HL-60 (cell line): ENCODE measurements around the gene IQCK.

ENCODE experiments used
- DNase-seq, 2 experiments: peaks; one replicate each; pipeline ENCODE4 v3.0.0-alpha.2; 2010 to 2020; ENCODE audit warnings: low read depth in 1 of 2, low spot score in 1 of 2
- H3K27ac ChIP-seq: fragments of 250-450 bp; sonication (Bioruptor Pico); replicated peaks from 2 replicates; pipeline ENCODE4 v1.5.1; 2020; ENCODE audit warnings: mild to moderate bottlenecking, moderate library complexity
- H3K27me3 ChIP-seq: fragments of 250-450 bp; sonication (Bioruptor Pico); 2 replicates; pipeline ENCODE4 v1.5.1; 2021; ENCODE audit warnings: mild to moderate bottlenecking, moderate library complexity; ENCODE audit not compliant: insufficient read depth, poor library complexity, severe bottlenecking
- H3K4me3 ChIP-seq: replicated peaks from 2 replicates; pipeline ENCODE4 v1.5.1; 2011; ENCODE audit warnings: mild to moderate bottlenecking, control low read depth, low read length; ENCODE audit not compliant: insufficient read depth
- GABPA ChIP-seq: IDR thresholded peaks from 2 replicates; pipeline ENCODE4 v1.6.1; 2012; ENCODE audit warnings: low read depth
- POLR2AphosphoS5 ChIP-seq: IDR thresholded peaks from 2 replicates; pipeline ENCODE4 v1.6.1; 2012; ENCODE audit warnings: low read depth
- SPI1 ChIP-seq: IDR thresholded peaks from 2 replicates; pipeline ENCODE4 v1.6.1; 2012; ENCODE audit warnings: low read depth, mild to moderate bottlenecking, borderline replicate concordance
- TF ChIP-seq, protein P1 (sequence below): IDR thresholded peaks from one replicate; pipeline ENCODE4 v1.5.1; 2011; ENCODE audit warnings: low read length, control low read depth, inconsistent platforms; ENCODE audit not compliant: insufficient read depth
- TF ChIP-seq, protein P2 (sequence below): IDR thresholded peaks from 2 replicates; pipeline ENCODE4 v1.6.1; 2012; ENCODE audit warnings: low read depth; ENCODE audit not compliant: insufficient replicate concordance

The IQCK gene

DNA sequence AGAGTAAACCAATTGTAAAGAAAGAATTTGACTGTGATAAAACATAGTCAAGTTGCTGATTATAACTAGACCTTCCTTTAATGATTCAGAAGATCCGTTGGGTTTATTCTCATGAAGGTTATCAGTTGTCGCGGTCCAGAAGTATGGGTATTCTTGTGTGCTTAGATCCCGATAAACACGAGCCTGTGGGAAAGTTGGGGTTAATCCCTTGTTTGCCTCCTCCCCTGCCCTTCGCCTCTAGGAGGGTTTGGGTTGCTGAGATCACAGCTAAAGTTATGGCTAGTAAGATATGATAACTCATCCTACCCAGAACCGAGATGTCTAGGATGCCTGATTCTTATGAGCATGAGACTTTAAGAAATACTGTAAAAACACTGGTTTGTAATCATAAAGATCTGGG is 99.8 kb downstream of the IQCK start:
- no peaks in the 10 kb centered on the region for H3K27me3 ChIP-seq
- TF ChIP-seq, protein P1, sequence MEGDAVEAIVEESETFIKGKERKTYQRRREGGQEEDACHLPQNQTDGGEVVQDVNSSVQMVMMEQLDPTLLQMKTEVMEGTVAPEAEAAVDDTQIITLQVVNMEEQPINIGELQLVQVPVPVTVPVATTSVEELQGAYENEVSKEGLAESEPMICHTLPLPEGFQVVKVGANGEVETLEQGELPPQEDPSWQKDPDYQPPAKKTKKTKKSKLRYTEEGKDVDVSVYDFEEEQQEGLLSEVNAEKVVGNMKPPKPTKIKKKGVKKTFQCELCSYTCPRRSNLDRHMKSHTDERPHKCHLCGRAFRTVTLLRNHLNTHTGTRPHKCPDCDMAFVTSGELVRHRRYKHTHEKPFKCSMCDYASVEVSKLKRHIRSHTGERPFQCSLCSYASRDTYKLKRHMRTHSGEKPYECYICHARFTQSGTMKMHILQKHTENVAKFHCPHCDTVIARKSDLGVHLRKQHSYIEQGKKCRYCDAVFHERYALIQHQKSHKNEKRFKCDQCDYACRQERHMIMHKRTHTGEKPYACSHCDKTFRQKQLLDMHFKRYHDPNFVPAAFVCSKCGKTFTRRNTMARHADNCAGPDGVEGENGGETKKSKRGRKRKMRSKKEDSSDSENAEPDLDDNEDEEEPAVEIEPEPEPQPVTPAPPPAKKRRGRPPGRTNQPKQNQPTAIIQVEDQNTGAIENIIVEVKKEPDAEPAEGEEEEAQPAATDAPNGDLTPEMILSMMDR, result no peak
- TF ChIP-seq GABPA (no peak), POLR2AphosphoS5 (no peak), SPI1 (no peak)
- TF ChIP-seq, protein P2, sequence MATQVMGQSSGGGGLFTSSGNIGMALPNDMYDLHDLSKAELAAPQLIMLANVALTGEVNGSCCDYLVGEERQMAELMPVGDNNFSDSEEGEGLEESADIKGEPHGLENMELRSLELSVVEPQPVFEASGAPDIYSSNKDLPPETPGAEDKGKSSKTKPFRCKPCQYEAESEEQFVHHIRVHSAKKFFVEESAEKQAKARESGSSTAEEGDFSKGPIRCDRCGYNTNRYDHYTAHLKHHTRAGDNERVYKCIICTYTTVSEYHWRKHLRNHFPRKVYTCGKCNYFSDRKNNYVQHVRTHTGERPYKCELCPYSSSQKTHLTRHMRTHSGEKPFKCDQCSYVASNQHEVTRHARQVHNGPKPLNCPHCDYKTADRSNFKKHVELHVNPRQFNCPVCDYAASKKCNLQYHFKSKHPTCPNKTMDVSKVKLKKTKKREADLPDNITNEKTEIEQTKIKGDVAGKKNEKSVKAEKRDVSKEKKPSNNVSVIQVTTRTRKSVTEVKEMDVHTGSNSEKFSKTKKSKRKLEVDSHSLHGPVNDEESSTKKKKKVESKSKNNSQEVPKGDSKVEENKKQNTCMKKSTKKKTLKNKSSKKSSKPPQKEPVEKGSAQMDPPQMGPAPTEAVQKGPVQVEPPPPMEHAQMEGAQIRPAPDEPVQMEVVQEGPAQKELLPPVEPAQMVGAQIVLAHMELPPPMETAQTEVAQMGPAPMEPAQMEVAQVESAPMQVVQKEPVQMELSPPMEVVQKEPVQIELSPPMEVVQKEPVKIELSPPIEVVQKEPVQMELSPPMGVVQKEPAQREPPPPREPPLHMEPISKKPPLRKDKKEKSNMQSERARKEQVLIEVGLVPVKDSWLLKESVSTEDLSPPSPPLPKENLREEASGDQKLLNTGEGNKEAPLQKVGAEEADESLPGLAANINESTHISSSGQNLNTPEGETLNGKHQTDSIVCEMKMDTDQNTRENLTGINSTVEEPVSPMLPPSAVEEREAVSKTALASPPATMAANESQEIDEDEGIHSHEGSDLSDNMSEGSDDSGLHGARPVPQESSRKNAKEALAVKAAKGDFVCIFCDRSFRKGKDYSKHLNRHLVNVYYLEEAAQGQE, result no peak
- H3K4me3 ChIP-seq, result no peak overlapping the region
- H3K27ac ChIP-seq, result no peak overlapping the region
- no peak for DNase-seq

DNA sequence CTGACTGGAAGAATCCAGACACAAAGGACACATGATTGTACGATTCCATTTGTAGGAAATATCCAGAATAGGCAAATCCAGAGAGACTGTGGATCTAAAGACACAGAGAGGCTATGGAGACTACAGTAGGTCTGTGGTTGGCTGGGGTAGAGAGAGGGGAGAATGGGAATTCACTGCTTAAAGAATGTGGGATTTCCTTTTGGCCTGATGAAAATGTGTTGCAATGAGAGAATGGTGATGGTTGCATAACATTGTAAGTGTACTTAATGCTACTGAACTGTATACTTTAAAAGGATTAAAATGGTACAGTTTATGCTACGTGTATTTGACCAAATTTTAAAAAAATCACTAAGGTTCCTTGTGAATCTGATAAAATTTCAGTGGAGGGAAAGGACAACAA is 104.5 kb downstream of the IQCK start:
- H3K4me3 ChIP-seq, result no peak overlapping the region
- H3K27ac ChIP-seq, result no peak overlapping the region
- DNase-seq, result no peak
- no peaks in the 10 kb centered on the region for H3K27me3 ChIP-seq
- TF ChIP-seq, protein P1, result no peak
- no peak for TF ChIP-seq POLR2AphosphoS5
- TF ChIP-seq SPI1, result no peak
- TF ChIP-seq GABPA, result no peak
- TF ChIP-seq, protein P2, result no peak

DNA sequence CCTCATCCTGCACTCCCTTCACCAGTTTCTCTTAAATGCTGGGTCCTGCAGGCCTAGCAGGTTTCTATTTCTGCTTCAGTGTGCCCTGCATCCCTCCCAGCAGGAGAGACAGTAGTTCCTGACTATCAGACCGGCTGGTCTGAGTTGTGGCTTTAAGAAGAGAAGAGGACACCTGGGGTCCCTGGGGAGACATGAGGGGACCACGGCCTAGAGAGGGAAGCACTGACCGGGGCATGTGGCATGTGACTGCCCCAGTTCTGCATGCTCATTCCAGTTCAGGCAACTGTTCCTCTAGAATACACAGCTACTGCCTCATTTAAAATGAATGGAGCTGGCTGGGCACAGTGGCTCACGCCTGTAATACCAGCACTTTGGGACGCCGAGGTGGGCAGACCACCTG is 105.3 kb downstream of the IQCK start:
- no peak overlapping the region for H3K27ac ChIP-seq
- H3K4me3 ChIP-seq, result no peak overlapping the region
- TF ChIP-seq, protein P1, result no peak
- TF ChIP-seq, protein P2, result no peak
- no peak for TF ChIP-seq POLR2AphosphoS5
- no peak for TF ChIP-seq GABPA
- no peak for TF ChIP-seq SPI1
- no peak for DNase-seq
- no peaks in the 10 kb centered on the region for H3K27me3 ChIP-seq
